Fibroblast of lung (primary cell): ENCODE data around the gene BRDT. TPM values are rescaled to one million over a fixed set of nuclear protein-coding genes. Genes with fewer than 3 reads are reported as not detected.
"Not testable (repeated sequence)": the region's sequence is repeated elsewhere in the genome, so short reads cannot be mapped to it uniquely, and the experiment has no call there.

Experiments
- DNase-seq, 2 donors: peaks; one replicate each; pipeline versions ENCODE4 v3.0.0 to v3.0.0-alpha.2; 2010; ENCODE audit warnings: low read depth in 2 of 2
- H2AFZ ChIP-seq: 2 replicates; pipeline ENCODE4 v1.5.1; 2012; ENCODE audit warnings: low read length, control low read depth, inconsistent platforms
- H3K27ac ChIP-seq: 2 replicates; pipeline ENCODE4 v1.5.1; 2011; ENCODE audit warnings: low read length, control low read depth; ENCODE audit not compliant: insufficient read depth
- H3K27me3 ChIP-seq: 2 replicates; pipeline ENCODE4 v1.5.1; 2011; ENCODE audit warnings: mild to moderate bottlenecking, low read length; ENCODE audit not compliant: control insufficient read depth, insufficient read depth
- H3K36me3 ChIP-seq: 2 replicates; pipeline ENCODE4 v1.5.1; 2011; ENCODE audit warnings: low read length; ENCODE audit not compliant: control insufficient read depth, insufficient read depth
- H3K4me1 ChIP-seq: 2 replicates; pipeline ENCODE4 v1.5.1; 2011; ENCODE audit warnings: low read length; ENCODE audit not compliant: control insufficient read depth, insufficient read depth; ENCODE audit errors: extremely low read depth
- H3K4me2 ChIP-seq: 2 replicates; pipeline ENCODE4 v1.5.1; 2011; ENCODE audit warnings: low read length, control low read depth; ENCODE audit not compliant: insufficient read depth; ENCODE audit errors: extremely low read depth
- H3K4me3 ChIP-seq, 4 experiments: fragments of 200-600 bp in 1 of 4; sonication (generic) in 1 of 4; replicated peaks in 1 of 4; 2 replicates each; pipeline ENCODE4 v1.5.1; 2011 to 2016; ENCODE audit warnings: low read length in 4 of 4, low read depth in 3 of 4, mild to moderate bottlenecking in 3 of 4, control low read depth in 2 of 4, inconsistent platforms in 1 of 4, mixed read lengths in 1 of 4; ENCODE audit not compliant: insufficient read depth in 1 of 4; ENCODE audit errors: control extremely low read depth in 1 of 4
- H3K79me2 ChIP-seq: 2 replicates; pipeline ENCODE4 v1.5.1; 2012; ENCODE audit warnings: mild to moderate bottlenecking, low read length, inconsistent platforms; ENCODE audit not compliant: control insufficient read depth, insufficient read depth
- H3K9ac ChIP-seq: 2 replicates; pipeline ENCODE4 v1.5.1; 2011; ENCODE audit warnings: mild to moderate bottlenecking, low read length, control low read depth; ENCODE audit not compliant: insufficient read depth
- H3K9me3 ChIP-seq: 2 replicates; pipeline ENCODE4 v1.5.1; 2012; ENCODE audit warnings: low read depth, low read length; ENCODE audit not compliant: control insufficient read depth, insufficient read depth
- H4K20me1 ChIP-seq: 2 replicates; pipeline ENCODE4 v1.5.1; 2011; ENCODE audit warnings: low read length; ENCODE audit not compliant: control insufficient read depth, insufficient read depth; ENCODE audit errors: extremely low read depth
- EZH2 ChIP-seq: IDR thresholded peaks from 2 replicates; pipeline ENCODE4 v1.5.1; 2012; ENCODE audit warnings: low read length, control low read depth, mild to moderate bottlenecking; ENCODE audit errors: missing control alignments
- polyA plus RNA-seq, 2 donors: library from polyadenylated mRNA; depleted of rRNA in 1 of 2; stranded (reverse) in 1 of 2; unstranded in 1 of 2; fragments of >200 nt; gene quantifications; 2 replicates each; pipeline ENCODE4 v1.2.1, GENCODE V29; 2011 to 2012; ENCODE audit warnings: missing spikeins in 1 of 2
- total RNA-seq: library from RNA; depleted of rRNA; stranded (reverse); fragments of >200 nt; gene quantifications from 2 replicates; pipeline ENCODE4 v1.2.1, GENCODE V29; 2014
- TF ChIP-seq, protein P1 (sequence below), 2 donors: IDR thresholded peaks in 1 of 2; conservative IDR thresholded peaks in 1 of 2; 1 replicate in 1 of 2; 2 replicates in 1 of 2; pipeline ENCODE4 v1.5.1; 2011 to 2012; ENCODE audit warnings: low read length in 2 of 2, control low read depth in 1 of 2, inconsistent platforms in 1 of 2, low read depth in 1 of 2, mild to moderate bottlenecking in 1 of 2

BRDT gene
- total and polyA plus RNA-seq, 2 donors (not counting 1 experiment from before 2014, with no cell fraction given), result not detected

GRCh38 chr1:92016720-92017316 lies 67.6 kb downstream of the BRDT start:
- no peaks in the 10 kb centered on the region for H3K4me1 ChIP-seq
- H3K9me3 ChIP-seq, result no peaks in the 10 kb centered on the region
- H3K9ac ChIP-seq, result no peak overlapping the region
- H2AFZ ChIP-seq, result no peak overlapping the region
- no peak for DNase-seq
- no peak overlapping the region for H3K27ac ChIP-seq
- no peaks in the 10 kb centered on the region for H3K36me3 ChIP-seq
- H4K20me1 ChIP-seq, result no peaks in the 10 kb centered on the region
- no peaks in the 10 kb centered on the region for H3K27me3 ChIP-seq
- H3K4me3 ChIP-seq, result no peak overlapping the region
- no peak for TF ChIP-seq EZH2
- TF ChIP-seq, protein P1, sequence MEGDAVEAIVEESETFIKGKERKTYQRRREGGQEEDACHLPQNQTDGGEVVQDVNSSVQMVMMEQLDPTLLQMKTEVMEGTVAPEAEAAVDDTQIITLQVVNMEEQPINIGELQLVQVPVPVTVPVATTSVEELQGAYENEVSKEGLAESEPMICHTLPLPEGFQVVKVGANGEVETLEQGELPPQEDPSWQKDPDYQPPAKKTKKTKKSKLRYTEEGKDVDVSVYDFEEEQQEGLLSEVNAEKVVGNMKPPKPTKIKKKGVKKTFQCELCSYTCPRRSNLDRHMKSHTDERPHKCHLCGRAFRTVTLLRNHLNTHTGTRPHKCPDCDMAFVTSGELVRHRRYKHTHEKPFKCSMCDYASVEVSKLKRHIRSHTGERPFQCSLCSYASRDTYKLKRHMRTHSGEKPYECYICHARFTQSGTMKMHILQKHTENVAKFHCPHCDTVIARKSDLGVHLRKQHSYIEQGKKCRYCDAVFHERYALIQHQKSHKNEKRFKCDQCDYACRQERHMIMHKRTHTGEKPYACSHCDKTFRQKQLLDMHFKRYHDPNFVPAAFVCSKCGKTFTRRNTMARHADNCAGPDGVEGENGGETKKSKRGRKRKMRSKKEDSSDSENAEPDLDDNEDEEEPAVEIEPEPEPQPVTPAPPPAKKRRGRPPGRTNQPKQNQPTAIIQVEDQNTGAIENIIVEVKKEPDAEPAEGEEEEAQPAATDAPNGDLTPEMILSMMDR (conservative IDR thresholded peaks at IDR 0.05 in 1 of 2, IDR thresholded peaks at IDR 0.05 in 1 of 2; ENCODE audit: low read depth in 1 of 2, low read length in 2 of 2), result no peak
- no peak overlapping the region for H3K4me2 ChIP-seq
- H3K79me2 ChIP-seq, result no peaks in the 10 kb centered on the region

- no peaks in the 10 kb centered on the region for H3K36me3 ChIP-seq
- no peaks in the 10 kb centered on the region for H4K20me1 ChIP-seq
- no peaks in the 10 kb centered on the region for H3K4me1 ChIP-seq
- H3K9me3 ChIP-seq, result no peaks in the 10 kb centered on the region
- no peak overlapping the region for H3K4me3 ChIP-seq
- H3K79me2 ChIP-seq, result no peaks in the 10 kb centered on the region
- H3K4me2 ChIP-seq, result no peak overlapping the region
- H3K9ac ChIP-seq, result no peak overlapping the region
- H3K27me3 ChIP-seq, result no peaks in the 10 kb centered on the region
- no peak overlapping the region for H2AFZ ChIP-seq
- no peak for DNase-seq
- H3K27ac ChIP-seq, result no peak overlapping the region
- TF ChIP-seq EZH2, result no peak
- TF ChIP-seq, protein P1 (conservative IDR thresholded peaks at IDR 0.05 in 1 of 2, IDR thresholded peaks at IDR 0.05 in 1 of 2; ENCODE audit: low read depth in 1 of 2, low read length in 2 of 2), result no peak
Observed at GRCh38 chr1:92017656-92018055, 68.5 kb downstream of the BRDT start.

GRCh38 chr1:92026042-92026441 lies 76.8 kb downstream of the BRDT start:
- not testable (repeated sequence) for H3K27ac ChIP-seq, H3K36me3 ChIP-seq, H3K4me3 ChIP-seq, H3K4me1 ChIP-seq, H3K9me3 ChIP-seq, DNase-seq, H3K79me2 ChIP-seq, H3K27me3 ChIP-seq, H3K4me2 ChIP-seq, H2AFZ ChIP-seq, H3K9ac ChIP-seq, H4K20me1 ChIP-seq
